Lower lobe of right lung (tissue), 2 donors: Measurements from ENCODE around the gene PEX12. TPM values are rescaled to one million over a fixed set of nuclear protein-coding genes. Genes with fewer than 3 reads are reported as not detected.

ENCODE experiments used
- ATAC-seq, 2 donors: fragments of 200-7000 bp; cut with Tn5 transposase; one replicate each; pipeline ENCODE4 v1.9.1; 2020 to 2022; ENCODE audit warnings: mild to moderate bottlenecking in 2 of 2, moderate library complexity in 2 of 2
- DNase-seq: peaks from one replicate; pipeline ENCODE4 v3.0.0-alpha.2; 2020
- H3K27ac ChIP-seq: fragments of 200-600 bp; one replicate; pipeline ENCODE4 v1.8.0; 2022
- H3K27me3 ChIP-seq: fragments of 200-600 bp; one replicate; pipeline ENCODE4 v1.8.0; 2022; ENCODE audit warnings: low read depth
- H3K36me3 ChIP-seq: fragments of 200-600 bp; one replicate; pipeline ENCODE4 v1.8.0; 2022; ENCODE audit warnings: mild to moderate bottlenecking
- H3K4me1 ChIP-seq: fragments of 200-600 bp; one replicate; pipeline ENCODE4 v1.8.0; 2022
- H3K4me3 ChIP-seq: fragments of 200-600 bp; one replicate; pipeline ENCODE4 v1.8.0; 2022; ENCODE audit warnings: mild to moderate bottlenecking
- H3K9me3 ChIP-seq: fragments of 200-600 bp; one replicate; pipeline ENCODE4 v1.8.0; 2022
- CTCF ChIP-seq: fragments of 200-600 bp; IDR thresholded peaks from one replicate; pipeline ENCODE4 v1.8.0; 2022; ENCODE audit warnings: antibody characterized with exemption, mild to moderate bottlenecking
- intact Hi-C: fragments of 100-400 bp; cut with DNase I; formaldehyde crosslinking; loops from one replicate; pipeline ENCODE4 v1.11.0; 2022
- total RNA-seq: library from RNA; stranded (reverse); fragmentation: NEBNext Ultra II Directional; extraction: Animal tissue kit (Norgen Biotek cat#: 25700); gene quantifications from one replicate; pipeline ENCODE4 v1.2.1, GENCODE V29; 2021
- donor health status: DM: no; HTN: yes; CAD: no; lungs with severe emphysema.

Gene PEX12
- total RNA-seq, 1 donor from 2014 or later: 7.0 TPM

GRCh38 chr17:35560703-35561102 lies 17.7 kb downstream of the PEX12 start, which contains the start of gene SLFN14:
Gene SLFN14, minus strand, starts transcription at chr17:35560819. Its CDS starts 2,757 bp downstream, at chr17:35558062.
- no peak for DNase-seq
- Histone ChIP-seq H3K9me3 (no peaks in the 10 kb centered on the region), H3K4me1 (no peaks in the 10 kb centered on the region), H3K4me3 (no peak within 1 kb of the TSS), H3K36me3 (no peaks in the 10 kb centered on the region), H3K27ac (no peak within 1 kb of the TSS), H3K27me3 (peaks cover 6% of the 10 kb centered on the region)
- no peak for TF ChIP-seq CTCF
- no peak for ATAC-seq
- intact Hi-C loops: no loop called here

- no peak for DNase-seq
- Histone ChIP-seq H3K4me1 (no peaks in the 10 kb centered on the region), H3K36me3 (no peaks in the 10 kb centered on the region), H3K27me3 (peaks cover 6% of the 10 kb centered on the region), H3K4me3 (no peak overlapping the region), H3K27ac (no peak overlapping the region), H3K9me3 (no peaks in the 10 kb centered on the region)
- intact Hi-C loops: no loop called here
- TF ChIP-seq CTCF: no peak
- ATAC-seq: no peak
Observed at GRCh38 chr17:35559495-35560210, 18.7 kb downstream of the PEX12 start.

- Histone ChIP-seq H3K4me3 (no peak overlapping the region), H3K27me3 (peaks cover 6% of the 10 kb centered on the region), H3K27ac (no peak overlapping the region), H3K4me1 (no peaks in the 10 kb centered on the region), H3K36me3 (no peaks in the 10 kb centered on the region), H3K9me3 (no peaks in the 10 kb centered on the region)
- intact Hi-C loops: no loop called here
- TF ChIP-seq CTCF: no peak
- ATAC-seq: no peak
- no peak for DNase-seq
Observed at GRCh38 chr17:35557353-35557752, 21.0 kb downstream of the PEX12 start.

GRCh38 chr17:35555691-35556090 lies 22.7 kb downstream of the PEX12 start:
- Histone ChIP-seq H3K27me3 (peaks cover 6% of the 10 kb centered on the region), H3K36me3 (no peaks in the 10 kb centered on the region), H3K27ac (no peak overlapping the region), H3K4me1 (no peaks in the 10 kb centered on the region), H3K4me3 (no peak overlapping the region), H3K9me3 (no peaks in the 10 kb centered on the region)
- peak; percentile 22 for TF ChIP-seq CTCF
- intact Hi-C loops: no loop called here
- no peak for DNase-seq
- no peak for ATAC-seq

- Histone ChIP-seq H3K4me1 (no peaks in the 10 kb centered on the region), H3K27ac (no peak overlapping the region), H3K36me3 (no peaks in the 10 kb centered on the region), H3K9me3 (no peaks in the 10 kb centered on the region), H3K4me3 (no peak overlapping the region), H3K27me3 (peaks cover 6% of the 10 kb centered on the region)
- ATAC-seq (no peak), DNase-seq (no peak)
- intact Hi-C loops: no loop called here
- TF ChIP-seq CTCF: no peak
Observed at GRCh38 chr17:35554668-35555067, 23.7 kb downstream of the PEX12 start.
